ENCODE data around the gene KCND3. TPM values are rescaled to one million over a fixed set of nuclear protein-coding genes. Genes with fewer than 3 reads are reported as not detected.
A peak's percentile ranks its signal among the peaks of the same experiment; 100 is the strongest.

Gene KCND3
- total RNA-seq, 4 donors from 2014 or later = 1.8 to 5.3 (median 4.2) TPM

DNA sequence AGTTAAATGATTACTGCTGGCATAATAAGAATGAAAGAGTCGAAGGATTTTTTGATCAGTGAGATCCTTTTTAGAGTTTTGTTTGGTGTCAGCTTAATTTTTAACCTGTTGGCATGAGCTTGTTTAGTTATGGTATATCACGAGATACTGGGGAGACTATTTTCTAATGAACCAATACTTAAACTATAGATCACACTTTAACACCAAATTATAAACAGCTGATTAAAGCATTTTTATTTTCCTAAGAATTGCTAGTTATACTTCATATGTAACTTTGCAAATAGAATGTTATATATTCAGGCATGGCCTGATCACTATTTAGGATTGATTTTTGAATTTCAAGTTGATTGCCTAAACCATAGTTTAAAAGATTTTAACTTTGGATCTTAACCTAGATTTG is 227.8 kb downstream of the KCND3 start:
- no peaks in the 10 kb centered on the region for H3K27me3 ChIP-seq
- no peak for DNase-seq
- intact Hi-C loops (cut with DNase I) = no loop called here
- 96 to 97% methylated on average over 2 of the region's 2 CpGs for WGBS, 2 donors
- peaks cover 0 to 4% of the 10 kb centered on the region in 2 donors for H3K4me1 ChIP-seq
- no peak for TF ChIP-seq POLR2A (IDR thresholded peaks at IDR 0.05)
- TF ChIP-seq, protein P1, sequence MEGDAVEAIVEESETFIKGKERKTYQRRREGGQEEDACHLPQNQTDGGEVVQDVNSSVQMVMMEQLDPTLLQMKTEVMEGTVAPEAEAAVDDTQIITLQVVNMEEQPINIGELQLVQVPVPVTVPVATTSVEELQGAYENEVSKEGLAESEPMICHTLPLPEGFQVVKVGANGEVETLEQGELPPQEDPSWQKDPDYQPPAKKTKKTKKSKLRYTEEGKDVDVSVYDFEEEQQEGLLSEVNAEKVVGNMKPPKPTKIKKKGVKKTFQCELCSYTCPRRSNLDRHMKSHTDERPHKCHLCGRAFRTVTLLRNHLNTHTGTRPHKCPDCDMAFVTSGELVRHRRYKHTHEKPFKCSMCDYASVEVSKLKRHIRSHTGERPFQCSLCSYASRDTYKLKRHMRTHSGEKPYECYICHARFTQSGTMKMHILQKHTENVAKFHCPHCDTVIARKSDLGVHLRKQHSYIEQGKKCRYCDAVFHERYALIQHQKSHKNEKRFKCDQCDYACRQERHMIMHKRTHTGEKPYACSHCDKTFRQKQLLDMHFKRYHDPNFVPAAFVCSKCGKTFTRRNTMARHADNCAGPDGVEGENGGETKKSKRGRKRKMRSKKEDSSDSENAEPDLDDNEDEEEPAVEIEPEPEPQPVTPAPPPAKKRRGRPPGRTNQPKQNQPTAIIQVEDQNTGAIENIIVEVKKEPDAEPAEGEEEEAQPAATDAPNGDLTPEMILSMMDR (IDR thresholded peaks at IDR 0.05) = no peak
- H3K9me3 ChIP-seq = no peaks in the 10 kb centered on the region
- H3K27ac ChIP-seq = no peak overlapping the region
- H3K36me3 ChIP-seq = peaks cover 22 to 39% of the 10 kb centered on the region in 2 donors
- H3K4me3 ChIP-seq (replicated peaks in 1 of 3) = no peak overlapping the region

DNA sequence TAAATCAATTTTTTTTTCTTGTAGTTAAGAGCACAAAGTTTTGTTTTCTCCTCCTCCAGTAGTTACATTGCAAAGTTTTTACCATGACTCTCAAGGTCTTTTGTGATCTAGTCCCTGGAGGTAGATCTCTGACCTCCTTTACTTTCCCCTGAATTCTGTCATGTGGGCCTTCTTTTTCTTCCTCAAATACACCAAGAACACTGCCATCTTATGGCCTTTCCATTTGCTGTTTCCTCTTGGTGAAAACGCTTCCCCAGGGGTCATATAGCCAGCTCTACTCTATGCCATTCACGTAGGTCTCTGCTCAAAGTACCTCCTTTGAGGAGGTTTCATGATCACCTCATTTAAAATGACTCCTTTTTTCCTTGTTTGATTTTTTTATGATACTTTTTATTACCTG is 231.1 kb downstream of the KCND3 start:
- peaks cover 9 to 13% of the 10 kb centered on the region in 2 donors for H3K36me3 ChIP-seq
- H3K27me3 ChIP-seq = no peaks in the 10 kb centered on the region
- no peaks in the 10 kb centered on the region for H3K9me3 ChIP-seq
- DNase-seq = no peak
- no peak overlapping the region for H3K4me3 ChIP-seq (replicated peaks in 1 of 3)
- intact Hi-C loops (cut with DNase I) = loop anchor here (10.0 kb wide), 1 partner anchor 274 kb away; no protein-coding TSS in a partner anchor
- WGBS, 2 donors = 74 to 83% methylated on average over 2 of the region's 2 CpGs
- peaks cover 6 to 9% of the 10 kb centered on the region in 2 donors for H3K4me1 ChIP-seq
- H3K27ac ChIP-seq = no peak overlapping the region
- TF ChIP-seq, protein P1 (IDR thresholded peaks at IDR 0.05) = no peak

DNA sequence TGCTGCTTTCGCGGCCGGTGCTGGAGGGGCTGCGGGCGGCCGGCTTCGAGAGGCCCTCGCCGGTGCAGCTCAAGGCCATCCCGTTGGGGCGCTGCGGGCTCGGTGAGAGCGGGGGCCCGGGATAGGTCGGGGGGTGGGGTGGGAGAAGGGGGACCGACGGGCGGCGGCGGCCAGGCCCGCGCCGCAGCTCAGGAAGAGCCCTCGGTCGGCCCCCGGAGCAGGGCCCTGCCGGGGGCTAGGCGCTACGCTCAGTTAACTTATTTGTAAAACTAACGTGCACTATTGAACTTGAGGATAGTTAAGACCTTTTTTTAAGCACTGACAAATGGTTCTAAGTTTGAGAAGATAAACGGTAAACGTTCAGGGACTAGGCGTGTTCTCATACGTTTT is 233.3 kb downstream of the KCND3 start:
- DNase-seq = no peak
- intact Hi-C loops (cut with DNase I) = loop anchor here (10.0 kb wide), 1 partner anchor 271 kb away; no protein-coding TSS in a partner anchor
- Histone ChIP-seq H3K27me3 (no peaks in the 10 kb centered on the region), H3K4me1 (peaks cover 6 to 9% of the 10 kb centered on the region in 2 donors), H3K9me3 (no peaks in the 10 kb centered on the region), H3K27ac (peak overlapping the region; percentile 23 to 89 (median 86)), H3K4me3 (replicated peaks in 1 of 3) (peak overlapping the region; percentile 44 to 89 (median 58)), H3K36me3 (peaks cover 4 to 8% of the 10 kb centered on the region in 2 donors)
- 1% methylated on average over 10 to 28 of the region's 35 CpGs for WGBS, 2 donors
- TF ChIP-seq POLR2A (IDR thresholded peaks at IDR 0.05) = no peak
- TF ChIP-seq, protein P1 (IDR thresholded peaks at IDR 0.05) = no peak

DNA sequence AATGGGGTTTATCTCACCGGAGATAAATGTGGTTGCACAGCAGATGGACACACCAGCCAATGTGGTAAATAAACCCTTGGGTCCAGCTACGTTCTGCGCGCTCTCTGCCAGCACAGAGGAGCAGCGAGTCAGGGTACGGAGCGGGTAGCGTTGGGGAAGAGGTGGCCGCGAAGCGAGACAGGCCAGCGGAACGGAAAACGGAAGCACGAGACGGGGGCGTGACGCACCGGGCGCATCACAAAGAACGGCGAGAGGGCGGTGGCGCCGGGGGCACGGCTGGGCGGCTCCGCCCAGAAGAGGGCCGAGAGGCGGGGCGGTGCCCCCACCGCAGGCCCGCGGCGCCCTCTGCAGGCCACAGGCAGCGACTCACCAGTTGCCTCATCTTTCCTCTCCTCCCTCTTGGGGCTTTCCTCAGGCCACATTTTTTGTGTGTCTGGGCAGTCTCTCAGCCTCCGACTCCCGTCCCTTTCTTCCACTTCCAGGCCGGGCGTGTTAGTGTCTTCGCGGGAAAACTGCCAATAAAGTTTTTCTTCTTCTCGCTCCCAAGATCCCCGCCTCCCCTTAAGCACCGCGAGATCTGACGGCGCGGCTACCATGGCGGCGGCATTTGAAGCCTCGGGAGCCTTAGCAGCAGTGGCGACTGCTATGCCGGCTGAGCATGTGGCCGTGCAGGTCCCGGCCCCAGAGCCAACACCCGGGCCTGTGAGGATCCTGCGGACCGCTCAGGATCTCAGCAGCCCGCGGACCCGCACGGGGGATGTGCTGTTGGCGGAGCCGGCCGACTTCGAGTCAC is 233.9 kb downstream of the KCND3 start, which contains the start of gene DDX20:
Gene DDX20 (plus strand): TSS at position 571 of the 793 bp plus-strand sequence. CDS start 24 bp downstream, at position 595.
- Histone ChIP-seq H3K4me1 (peaks cover 6 to 9% of the 10 kb centered on the region in 2 donors), H3K27ac (peak within 1 kb of the TSS; percentile 23 to 89 (median 86)), H3K4me3 (replicated peaks in 1 of 3) (peak within 1 kb of the TSS; percentile 44 to 89 (median 58)), H3K9me3 (no peaks in the 10 kb centered on the region), H3K36me3 (peaks cover 0 to 2% of the 10 kb centered on the region in 2 donors), H3K27me3 (no peaks in the 10 kb centered on the region)
- intact Hi-C loops (cut with DNase I) = loop anchor here (10.0 kb wide), 1 partner anchor 271 kb away; no protein-coding TSS in a partner anchor
- 0 to 1% methylated on average over 56 to 66 of the region's 67 CpGs for WGBS, 2 donors
- TF ChIP-seq, protein P1 (IDR thresholded peaks at IDR 0.05) = peak; percentile 59 to 98 (median 86)
- TF ChIP-seq POLR2A (IDR thresholded peaks at IDR 0.05) = peak in 1 of 2 donors; percentile 65
- DNase-seq = peak; percentile 91

DNA sequence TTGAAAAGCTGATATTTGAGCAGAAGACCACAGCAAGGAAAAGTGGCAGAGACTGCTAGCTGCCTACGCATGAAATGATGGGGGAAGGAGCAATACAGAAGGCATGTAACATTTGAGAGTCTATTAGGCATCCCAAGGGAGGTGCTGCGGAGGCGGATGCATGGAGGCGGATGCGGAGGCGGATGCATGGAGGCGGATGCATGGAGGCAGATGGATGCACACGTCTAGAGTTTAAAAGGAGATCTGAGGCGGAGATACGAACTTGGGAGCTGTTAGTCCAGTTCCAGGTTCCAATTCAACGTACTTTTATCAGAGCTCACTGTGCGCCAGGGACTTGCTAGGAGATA is 234.5 kb downstream of the KCND3 start:
- Histone ChIP-seq H3K27ac (peak overlapping the region; percentile 23 to 89 (median 86)), H3K9me3 (no peaks in the 10 kb centered on the region), H3K4me3 (replicated peaks in 1 of 3) (peak overlapping the region; percentile 44 to 89 (median 58)), H3K4me1 (peaks cover 6 to 9% of the 10 kb centered on the region in 2 donors), H3K27me3 (no peaks in the 10 kb centered on the region), H3K36me3 (no peaks in the 10 kb centered on the region)
- TF ChIP-seq, protein P1 (IDR thresholded peaks at IDR 0.05) = no peak
- TF ChIP-seq POLR2A (IDR thresholded peaks at IDR 0.05) = no peak
- 1 to 2% methylated on average over 12 of the region's 12 CpGs for WGBS, 2 donors
- peak; percentile 13 to 27 for DNase-seq
- intact Hi-C loops (cut with DNase I) = loop anchor here (5.0 to 10.0 kb wide), 2 partner anchors 248 to 270 kb away; no protein-coding TSS in a partner anchor

All from thyroid gland (tissue), 4 donors.